Stimulated activated naive CD4-positive, alpha-beta T cell treated with Interleukin-2 at 50 U/mL for 16 hours (primary cell): ENCODE measurements around the gene GPR158.
"Not testable (repeated sequence)": the region's sequence is repeated elsewhere in the genome, so short reads cannot be mapped to it uniquely, and the experiment has no call there.

Source experiments
- DNase-seq: peaks from one replicate; lab custom pipeline; 2025; lab: John Stamatoyannopoulos, UW

The GPR158 gene

DNA sequence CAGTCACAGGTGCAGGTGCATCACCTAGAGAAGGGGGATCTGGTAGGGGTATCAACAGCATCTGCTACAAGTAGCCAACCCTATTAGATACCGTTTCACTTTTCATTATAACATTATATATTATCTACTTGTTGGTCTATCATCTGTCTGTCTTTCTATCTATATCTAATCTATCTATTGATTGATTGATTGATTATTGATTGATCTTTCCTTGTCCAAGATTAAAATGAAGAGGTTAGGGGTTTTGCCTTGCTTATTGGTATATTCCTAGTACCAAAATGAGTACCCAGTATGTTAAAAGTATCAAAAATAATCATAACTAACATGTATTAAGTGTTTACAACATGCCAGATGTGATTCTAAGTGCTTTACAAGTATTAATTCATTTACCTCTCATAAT is 121.5 kb downstream of the GPR158 start:
- no peak for DNase-seq

DNA sequence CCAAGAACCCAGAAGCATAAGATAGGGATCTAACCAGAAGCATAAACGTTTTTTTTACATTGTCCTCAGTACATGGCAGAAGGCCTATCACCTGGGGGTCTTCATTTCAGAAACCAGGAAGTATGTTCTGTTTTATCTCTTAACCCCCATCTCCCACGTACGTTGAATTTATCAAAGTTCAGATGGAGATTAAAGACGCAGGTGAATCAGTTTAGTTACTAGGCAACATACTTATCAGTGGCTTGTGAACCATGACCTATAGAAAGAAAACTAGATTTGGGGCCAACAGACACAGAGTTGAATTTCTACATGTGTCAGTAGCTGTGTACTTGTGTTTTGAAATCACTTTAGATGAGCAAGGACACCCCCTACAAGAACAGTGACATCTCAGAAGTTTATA is 122.7 kb downstream of the GPR158 start:
- no peak for DNase-seq

DNA sequence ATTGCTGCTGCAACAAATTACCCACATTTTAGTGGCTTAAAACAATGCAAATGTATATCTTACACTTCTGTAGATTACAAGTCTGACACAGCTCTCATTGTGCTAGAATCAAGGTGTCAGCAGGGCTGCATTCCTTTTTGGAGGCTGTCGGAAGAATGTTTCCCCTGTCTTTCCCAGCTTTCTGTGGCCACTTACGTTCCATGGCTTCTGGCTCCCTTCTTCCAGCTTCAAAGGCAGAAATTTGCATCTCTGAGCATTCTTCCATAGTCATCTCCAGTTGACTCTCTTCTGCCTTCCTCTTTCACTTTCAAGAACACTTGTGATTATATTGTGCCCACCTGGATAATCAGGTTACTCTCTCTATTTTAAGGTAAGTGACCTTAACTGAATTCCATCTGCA is 125.3 kb downstream of the GPR158 start:
- no peak for DNase-seq

DNA sequence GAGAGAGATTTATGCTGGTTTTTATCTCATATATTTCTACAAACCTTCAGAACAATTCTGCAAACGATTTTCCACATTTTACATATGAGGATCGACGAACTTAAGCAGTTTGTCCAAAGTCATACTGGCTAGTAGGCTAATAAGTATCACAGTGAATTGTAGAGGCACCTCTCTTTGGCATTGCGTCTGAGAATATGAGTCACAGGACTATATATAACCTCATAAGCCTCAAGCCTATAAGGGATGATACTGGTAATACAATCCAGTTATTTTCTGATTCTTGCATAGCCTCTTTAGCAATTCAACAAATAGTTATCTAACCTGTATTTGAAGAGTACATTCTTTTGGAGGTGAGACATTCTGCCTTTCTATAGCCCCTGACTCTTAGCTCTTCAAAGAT is 129.8 kb downstream of the GPR158 start:
- no peak for DNase-seq

DNA sequence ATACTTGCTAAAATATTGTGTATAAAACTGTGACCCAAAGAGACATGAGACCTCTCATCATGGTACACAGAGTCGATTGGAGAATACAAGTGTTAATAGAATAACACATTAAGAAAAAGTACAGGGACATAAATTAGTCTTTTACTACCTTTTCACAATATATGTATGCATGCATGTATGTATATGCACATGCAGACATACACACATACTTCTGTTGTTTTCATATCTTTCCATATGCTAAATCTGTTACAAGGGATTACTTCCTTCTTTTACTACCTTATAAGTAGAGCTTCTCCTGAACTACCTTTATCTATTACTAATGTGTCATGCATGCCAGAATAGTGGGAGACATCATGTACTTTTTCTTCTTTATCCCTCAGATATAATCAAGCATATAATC is 131.6 kb downstream of the GPR158 start:
- DNase-seq = no peak

DNA sequence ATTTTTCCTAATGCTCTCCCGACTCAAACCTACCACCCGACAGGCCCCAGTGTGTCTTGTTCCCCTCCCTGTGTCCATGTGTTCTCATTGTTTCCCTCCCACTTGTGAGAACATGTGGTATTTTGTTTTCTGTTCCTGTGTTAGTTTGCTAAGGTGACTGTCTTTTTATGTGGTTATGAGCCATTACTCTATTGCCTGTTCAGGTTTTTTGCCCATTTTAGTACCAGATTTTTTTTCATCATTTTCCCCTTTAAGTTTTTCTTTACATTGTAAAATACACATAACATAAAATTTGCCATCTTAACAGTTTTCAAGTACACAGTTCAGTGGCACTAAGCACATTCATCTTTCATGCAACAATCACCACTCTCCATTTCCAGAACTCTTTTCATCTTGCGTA is 133.5 kb downstream of the GPR158 start:
- DNase-seq = no peak

DNA sequence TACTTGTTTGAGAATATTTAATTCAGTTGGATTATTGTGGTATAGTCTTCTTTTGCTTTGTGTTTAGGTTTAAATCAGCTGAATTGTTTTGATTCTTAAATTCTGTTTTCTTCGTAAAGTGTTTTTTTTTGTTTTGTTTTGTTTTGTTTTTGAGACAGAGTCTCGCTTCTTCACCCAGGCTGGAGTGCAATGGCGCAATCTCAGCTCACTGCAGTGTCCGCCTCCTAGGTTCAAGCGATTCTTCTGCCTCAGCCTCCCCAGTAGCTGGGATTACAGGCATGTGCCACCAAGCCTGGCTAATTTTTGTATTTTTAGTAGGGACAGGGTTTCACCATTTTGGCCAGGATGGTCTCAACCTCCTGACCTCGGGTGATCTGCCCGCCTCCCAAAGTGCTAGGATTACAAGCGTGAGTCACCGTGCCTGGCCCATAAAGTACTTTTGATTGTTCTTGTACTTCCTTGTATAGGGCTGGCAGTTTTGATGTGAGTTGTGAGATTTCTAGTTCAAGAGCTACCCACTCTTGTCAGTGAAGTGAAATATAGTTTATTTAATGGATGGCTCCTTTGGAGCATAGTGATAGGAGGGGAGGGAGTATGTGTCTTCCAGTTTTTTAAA is 142.9 kb downstream of the GPR158 start:
- DNase-seq = not testable (repeated sequence)

DNA sequence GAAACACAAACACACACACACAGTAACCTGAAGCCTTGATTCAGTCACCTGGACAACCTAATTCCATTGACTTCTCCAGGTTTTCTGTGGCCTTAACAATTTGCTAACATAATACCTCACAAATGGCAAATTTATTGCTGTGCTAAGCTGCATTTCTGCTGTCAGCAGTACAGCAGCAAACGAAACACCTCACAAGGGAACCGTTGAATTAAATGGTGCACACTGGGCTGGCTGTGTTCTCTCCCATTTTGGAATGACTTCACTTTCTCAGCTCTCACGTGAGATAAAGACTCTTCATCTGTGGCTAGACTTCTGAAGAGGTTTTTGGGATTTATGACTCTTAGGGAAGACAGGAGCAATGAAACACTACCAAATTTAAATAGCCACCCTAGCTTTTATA is 152.5 kb downstream of the GPR158 start:
- DNase-seq = no peak

DNA sequence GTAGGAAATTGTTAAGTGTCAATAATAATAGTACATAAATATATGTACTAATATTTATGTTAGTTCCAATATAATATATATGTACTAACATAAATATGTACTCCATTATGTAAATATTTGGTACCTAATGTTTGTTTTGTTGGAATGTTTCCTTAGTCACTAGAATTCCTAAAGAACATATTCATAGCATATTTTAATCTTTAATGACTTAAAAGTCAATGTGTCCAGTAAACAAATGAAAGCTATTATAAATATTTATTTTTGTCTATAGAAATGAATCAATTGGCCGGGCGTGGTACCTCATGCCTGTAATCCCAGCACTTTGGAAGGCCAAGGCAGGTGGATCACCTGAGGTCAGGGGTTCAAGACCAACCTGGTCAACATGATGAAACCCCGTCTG is 153.6 kb downstream of the GPR158 start:
- no peak for DNase-seq

DNA sequence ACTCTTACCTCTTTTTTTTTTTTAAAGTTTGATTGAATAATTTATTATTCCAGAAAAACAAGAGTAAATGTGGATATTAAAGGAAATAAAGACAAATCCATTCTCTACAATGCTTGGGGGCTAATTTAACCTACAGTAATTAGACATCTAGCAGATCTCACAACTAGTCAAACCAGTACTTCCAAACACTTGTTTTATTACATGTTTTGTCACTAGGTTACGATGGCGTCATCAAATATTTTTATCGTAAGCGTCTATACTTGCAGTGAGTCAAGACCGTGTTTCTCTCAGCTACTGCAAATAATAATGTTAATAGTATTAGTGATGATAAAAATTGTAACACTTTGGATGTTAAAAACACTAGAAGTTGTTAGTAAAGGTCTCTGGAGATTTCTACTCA is 154.8 kb downstream of the GPR158 start:
- DNase-seq = not testable (repeated sequence)

DNA sequence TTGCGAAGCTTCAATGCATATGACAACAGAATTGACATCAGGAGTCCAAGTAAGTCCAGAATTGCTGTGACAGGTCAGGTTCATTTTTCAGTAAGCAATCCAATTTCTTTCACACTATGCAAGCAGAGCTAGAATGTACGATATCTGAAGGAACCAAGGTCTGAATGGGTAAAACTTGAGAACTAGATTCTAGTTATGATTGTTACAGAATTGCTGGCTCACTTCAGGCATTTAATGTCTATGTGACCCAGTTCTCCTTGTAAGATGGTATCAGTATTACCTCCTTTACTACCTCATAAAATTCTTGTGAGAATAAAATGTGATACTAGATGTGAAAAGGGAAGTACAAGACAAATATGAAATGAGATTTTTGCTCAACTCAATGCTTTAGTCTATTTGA is 159.6 kb downstream of the GPR158 start:
- DNase-seq = no peak

DNA sequence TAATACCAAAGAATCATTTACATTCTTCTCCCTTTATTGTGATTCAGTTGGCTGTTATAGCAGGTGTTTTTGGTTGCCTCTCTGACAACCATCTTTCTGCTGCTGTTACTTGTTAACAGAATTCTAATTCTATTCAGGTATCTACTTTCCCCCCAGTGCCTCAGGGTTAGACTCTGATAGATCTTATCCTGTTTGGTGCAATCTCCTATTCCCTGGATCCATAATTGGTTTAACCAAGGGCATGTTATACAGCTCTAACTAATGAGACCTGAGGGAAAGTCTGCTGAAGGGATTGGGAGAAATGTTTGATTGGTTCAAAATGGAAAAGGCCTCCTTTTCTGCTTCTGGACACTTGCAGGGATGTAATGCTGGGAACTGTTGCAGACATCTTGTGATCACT is 161.5 kb downstream of the GPR158 start:
- DNase-seq = no peak

DNA sequence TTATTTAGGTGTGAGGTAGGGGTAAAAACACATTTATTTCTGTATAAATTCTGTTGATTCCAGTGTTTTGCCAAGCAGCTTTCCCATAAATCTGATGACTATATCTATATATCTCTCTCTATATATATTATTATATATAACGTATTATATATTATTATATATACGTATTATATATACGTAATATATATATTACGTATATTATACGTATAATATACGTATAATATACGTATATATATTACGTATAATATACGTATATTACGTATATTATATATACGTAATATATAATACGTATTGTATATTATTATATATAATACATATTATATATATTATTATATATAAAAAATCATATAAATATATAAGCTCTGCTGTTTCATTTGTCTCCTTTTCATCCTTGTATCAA is 163.5 kb downstream of the GPR158 start:
- no peak for DNase-seq

DNA sequence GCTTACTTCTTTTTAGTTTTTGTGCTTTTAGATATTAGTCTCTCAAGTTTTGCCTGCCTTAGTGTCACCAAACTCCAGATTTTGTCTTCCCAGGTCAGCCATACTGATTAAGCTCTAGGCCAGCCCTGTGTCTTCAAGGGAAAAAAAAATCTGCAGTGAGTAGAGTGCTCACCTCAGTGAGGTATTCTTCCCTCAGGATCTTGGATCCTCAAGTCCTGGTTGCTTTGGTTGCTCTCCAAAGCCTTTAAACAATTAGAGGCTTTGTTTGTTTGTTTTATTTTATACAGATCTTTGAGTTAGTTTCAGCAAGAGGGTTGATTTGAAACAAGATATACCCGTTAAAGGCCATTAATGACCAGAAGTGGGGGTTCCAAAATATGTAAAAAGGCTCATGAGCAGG is 165.2 kb downstream of the GPR158 start:
- DNase-seq = no peak

DNA sequence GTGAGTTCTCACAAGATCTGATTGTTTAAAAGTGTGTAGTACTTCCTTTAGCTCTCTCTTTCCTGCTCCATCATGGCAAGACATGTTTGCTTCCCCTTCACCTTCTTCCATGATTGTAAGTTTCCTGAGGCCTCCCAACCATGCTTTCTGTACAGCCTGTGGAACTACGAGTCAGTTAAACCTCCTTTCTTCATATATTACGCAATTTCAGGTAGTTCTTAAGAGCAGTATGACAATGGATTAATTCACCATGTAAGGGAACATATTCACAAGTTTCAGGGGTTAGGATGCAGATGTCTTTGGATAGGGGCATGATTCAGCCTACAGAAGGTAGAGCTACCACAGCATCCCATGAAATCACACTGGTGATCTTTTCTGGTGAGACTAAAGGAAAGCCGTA is 174.7 kb downstream of the GPR158 start:
- DNase-seq = no peak

DNA sequence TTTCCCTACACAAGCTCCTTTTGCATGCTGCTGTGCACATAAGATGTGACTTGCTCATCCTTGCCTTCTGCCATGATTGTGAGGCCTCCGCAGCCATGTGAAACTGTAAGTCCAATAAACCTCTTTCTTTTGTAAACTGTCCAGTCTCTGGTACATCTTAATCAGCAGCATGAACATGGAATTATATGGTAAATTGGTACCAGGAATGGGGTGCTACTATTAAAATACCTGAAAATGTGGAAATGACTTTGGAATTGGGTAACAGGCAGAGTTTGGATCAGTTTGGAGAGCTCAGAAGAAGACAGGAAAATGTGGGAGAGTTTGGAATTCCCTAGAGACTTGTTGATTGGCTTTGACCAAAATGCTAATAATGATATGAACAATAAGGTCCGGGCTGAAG is 181.8 kb downstream of the GPR158 start:
- no peak for DNase-seq

DNA sequence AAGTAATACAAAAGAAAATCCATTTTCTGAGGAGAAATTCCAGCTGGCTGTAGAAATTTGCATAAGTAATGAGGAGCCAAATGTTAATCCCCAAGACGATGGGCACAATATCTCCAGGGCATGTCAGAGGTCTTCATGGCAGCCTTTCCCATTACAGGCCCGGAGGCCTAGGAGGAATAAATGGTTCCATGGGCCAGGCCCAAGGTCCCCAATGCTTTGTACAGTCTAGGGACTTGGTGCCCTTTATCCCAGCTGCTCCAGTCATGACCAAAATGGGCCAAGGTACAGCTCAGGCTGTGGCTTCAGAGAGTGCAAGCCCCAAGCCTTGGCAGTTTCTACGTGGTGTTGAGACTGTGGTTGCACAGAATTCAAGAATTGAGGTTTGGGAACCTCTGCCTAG is 182.5 kb downstream of the GPR158 start:
- DNase-seq = no peak

DNA sequence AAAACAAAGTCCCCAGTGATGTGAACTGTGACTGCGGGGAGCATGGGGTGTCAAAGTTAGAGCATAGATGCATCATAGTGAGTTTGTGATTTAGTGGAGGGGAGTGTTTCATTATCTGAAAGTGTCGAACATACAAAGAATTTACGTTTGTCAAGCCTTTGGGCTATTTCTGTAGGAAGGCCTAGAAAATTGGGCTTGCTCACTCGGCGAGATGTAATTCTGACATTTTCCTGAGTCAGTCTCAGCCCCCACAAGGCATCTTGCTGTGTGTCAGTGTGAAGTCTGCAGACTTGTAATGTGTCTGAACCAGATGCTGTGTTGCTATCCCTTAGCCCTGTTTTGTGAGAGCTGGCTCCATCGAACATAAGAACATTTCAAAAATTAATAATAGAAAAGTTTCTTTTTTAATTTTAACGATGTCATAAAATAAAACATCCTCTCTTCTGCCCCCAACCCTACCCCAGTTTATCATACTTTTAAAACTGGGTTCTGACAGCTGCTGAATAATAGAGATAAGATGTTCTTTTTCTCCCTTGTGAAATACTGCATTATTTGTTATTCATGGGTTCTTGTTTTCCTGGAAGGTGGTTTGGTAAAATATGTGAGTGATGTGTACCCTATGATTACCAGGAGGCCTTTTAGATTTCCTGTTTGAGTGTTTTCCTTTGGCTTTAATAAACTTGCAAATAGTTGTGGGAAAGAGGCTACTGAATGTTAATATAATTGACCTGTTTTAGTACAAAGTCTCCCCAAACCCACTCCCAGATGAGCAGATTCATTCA is 207.4 kb downstream of the GPR158 start:
- no peak for DNase-seq

DNA sequence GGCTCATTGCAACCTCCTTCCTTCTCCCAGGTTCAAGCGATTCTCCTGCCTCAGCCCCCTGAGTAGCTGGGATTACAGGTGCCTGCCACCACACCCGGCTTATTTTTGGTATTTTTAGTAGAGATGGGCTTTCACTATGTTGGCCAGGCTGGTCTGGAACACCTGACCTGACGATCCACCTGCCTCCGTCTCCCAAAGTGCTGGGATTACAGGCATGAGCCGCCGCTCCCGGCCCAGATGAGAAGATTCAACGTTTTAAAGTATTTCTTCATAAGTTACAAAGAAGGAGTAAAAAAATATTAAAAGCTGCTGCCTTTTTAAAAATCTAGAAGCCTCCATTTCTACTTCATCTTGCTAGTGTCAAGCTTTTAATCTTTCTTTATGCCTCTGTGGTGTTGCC is 208.1 kb downstream of the GPR158 start:
- not testable (repeated sequence) for DNase-seq

DNA sequence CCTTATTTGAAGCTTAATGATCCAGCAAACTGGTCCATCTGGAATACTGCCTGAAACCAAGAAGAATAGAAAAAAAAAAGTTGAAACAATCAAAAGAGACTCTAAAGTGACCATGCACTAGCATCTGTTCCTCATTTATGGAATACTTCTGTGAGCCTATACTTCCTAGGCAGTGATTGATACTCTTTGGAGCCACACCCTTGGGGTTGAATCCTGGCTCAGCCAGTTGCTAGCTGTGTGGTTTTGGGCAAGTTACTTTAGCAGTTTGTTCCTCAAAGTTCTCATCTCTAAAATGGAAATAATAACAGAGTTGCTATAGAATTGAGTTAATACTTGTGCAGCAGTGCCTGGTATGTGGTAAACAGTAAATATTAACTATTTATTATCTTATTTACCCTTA is 208.9 kb downstream of the GPR158 start:
- DNase-seq = no peak

DNA sequence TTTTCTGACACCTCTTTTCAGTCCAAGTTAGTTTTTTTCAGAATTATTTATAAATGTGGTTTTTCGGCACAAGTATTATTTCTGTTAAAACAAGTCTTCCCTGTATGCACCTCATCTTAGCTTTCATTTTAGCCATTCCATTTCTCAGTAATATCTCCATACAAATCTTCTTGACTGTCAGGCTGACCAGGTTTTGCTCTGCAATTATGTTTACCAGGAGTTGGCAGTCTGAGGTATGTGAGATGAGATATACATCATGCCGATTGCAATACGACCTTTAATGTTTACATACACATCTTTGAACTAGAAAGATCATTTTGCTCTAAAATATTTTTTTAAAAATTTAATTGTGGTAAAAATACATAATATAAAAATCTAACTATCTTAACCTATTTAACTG is 209.8 kb downstream of the GPR158 start:
- no peak for DNase-seq

DNA sequence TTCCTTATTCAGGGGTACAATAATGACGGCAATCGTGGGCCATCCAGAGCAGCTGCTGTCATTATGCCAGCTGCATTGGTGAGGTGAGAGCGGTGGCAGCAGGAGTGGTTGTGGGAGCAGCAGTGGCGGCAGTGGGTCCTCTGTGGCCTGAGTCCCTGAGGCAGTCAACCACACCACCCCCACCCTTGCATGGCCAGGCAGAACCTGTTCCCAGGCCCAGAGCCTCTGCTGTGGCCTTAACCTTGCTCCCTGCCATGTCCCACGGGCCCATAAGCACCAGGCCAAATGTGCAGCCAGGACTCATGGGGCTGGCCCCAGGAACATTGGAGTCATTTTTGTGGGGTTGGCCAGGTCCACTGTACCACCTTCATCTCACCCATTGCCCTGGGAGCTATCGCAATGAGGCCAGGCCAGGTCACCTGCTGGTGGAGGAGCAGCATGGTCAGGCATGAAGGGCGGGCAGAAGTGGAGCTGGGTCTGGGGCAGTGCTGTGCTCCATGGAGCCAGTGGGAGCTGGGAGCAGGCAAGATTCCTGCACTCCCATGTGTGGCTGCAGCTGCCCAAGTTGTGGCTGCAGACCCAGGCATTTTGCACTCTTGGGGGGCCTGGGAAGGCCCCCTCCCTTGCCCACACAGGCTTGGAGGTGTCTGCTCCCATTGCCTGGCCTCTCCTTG is 213.5 kb downstream of the GPR158 start:
- DNase-seq = no peak

DNA sequence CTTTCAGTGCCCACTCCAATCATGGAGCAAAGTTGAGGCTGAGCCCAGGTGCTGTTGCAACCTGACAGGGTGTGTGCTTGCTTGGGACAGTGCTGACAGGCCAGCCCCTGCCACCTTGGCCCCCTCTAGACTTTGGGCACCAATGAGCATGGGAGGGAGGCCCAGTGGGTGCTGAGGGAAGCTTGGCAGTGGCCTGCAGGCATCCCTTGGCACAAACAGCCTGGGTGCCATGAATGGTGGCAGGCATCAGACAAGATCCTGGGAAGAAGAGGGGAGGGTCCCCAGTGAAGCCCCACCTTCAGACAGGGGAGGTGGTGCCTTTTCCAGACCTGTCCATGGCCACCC is 214.0 kb downstream of the GPR158 start:
- no peak for DNase-seq

DNA sequence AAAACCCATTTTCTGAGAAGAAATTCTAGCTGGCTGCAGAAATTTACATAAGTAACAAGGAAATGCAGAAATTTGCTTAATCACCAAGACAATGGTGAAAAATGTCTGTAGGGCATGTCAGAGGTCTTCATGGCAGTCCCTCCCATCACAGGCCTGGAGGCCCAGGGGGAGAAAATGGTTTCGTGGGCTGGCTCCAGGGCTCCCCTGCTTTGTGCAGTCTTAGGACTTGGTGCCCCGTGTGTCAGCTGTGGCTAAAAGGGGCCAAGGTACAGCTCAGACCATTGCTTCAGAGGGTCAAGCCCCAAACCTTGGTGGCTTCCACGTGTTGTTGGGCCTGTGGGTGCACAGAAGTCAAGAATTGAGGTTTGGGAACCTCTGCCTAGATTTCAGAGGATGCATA is 215.9 kb downstream of the GPR158 start:
- DNase-seq = no peak
